NCI-H82 (cell line): Measurements from ENCODE around the gene CLDN25.
"Not testable (repeated sequence)": the region's sequence is repeated elsewhere in the genome, so short reads cannot be mapped to it uniquely, and the experiment has no call there.

Source experiments
- DNase-seq: peaks from one replicate; lab custom pipeline; 2025; lab: John Stamatoyannopoulos, UW

The CLDN25 gene

GRCh38 chr11:113779496-113779895 lies at the start of gene CLDN25:
Gene CLDN25, plus strand, starts transcription at chr11:113779796. Its CDS starts 0 bp downstream, at chr11:113779796.
- DNase-seq = no peak

GRCh38 chr11:113730887-113731726 lies 48.5 kb upstream of the CLDN25 start:
- DNase-seq = peak; percentile 81

- no peak for DNase-seq
These were observed 47.5 kb upstream of the CLDN25 start for GRCh38 chr11:113732092-113732491.

- no peak for DNase-seq
These were observed 43.3 kb upstream of the CLDN25 start for GRCh38 chr11:113736323-113736722.

GRCh38 chr11:113752932-113753331 lies 26.7 kb upstream of the CLDN25 start:
- no peak for DNase-seq

GRCh38 chr11:113760241-113760640 lies 19.4 kb upstream of the CLDN25 start:
- DNase-seq = no peak

- DNase-seq = not testable (repeated sequence)
These were observed 16.6 kb upstream of the CLDN25 start for GRCh38 chr11:113763040-113763439.

GRCh38 chr11:113764527-113765219 lies 14.9 kb upstream of the CLDN25 start:
- no peak for DNase-seq

- no peak for DNase-seq
These were observed 7.6 kb upstream of the CLDN25 start for GRCh38 chr11:113771964-113772363.

- peak; percentile 48 for DNase-seq
These were observed 6.5 kb upstream of the CLDN25 start for GRCh38 chr11:113773092-113773415.

GRCh38 chr11:113773416-113774173 lies 6.0 kb upstream of the CLDN25 start, which contains the start of gene ZW10:
Gene ZW10, minus strand, starts transcription at chr11:113773692. Its CDS starts 26 bp downstream, at chr11:113773666.
- peak; percentile 95 for DNase-seq

- DNase-seq = no peak
These were observed 5.5 kb upstream of the CLDN25 start for GRCh38 chr11:113774174-113774503.

- DNase-seq = no peak
These were observed 1.3 kb upstream of the CLDN25 start for GRCh38 chr11:113778111-113778910.

- DNase-seq = no peak
These were observed 2.1 kb downstream of the CLDN25 start for GRCh38 chr11:113781682-113782081.

GRCh38 chr11:113782134-113782533 lies 2.5 kb downstream of the CLDN25 start:
- no peak for DNase-seq

GRCh38 chr11:113789016-113789415 lies 9.4 kb downstream of the CLDN25 start:
- not testable (repeated sequence) for DNase-seq

GRCh38 chr11:113789675-113790320 lies 10.2 kb downstream of the CLDN25 start:
- no peak for DNase-seq

GRCh38 chr11:113796663-113797259 lies 17.2 kb downstream of the CLDN25 start:
- peak; percentile 82 for DNase-seq

- no peak for DNase-seq
These were observed 23.0 kb downstream of the CLDN25 start for GRCh38 chr11:113802621-113803020.

GRCh38 chr11:113805640-113806039 lies 26.0 kb downstream of the CLDN25 start:
- DNase-seq = no peak

GRCh38 chr11:113806406-113806805 lies 26.8 kb downstream of the CLDN25 start:
- DNase-seq = peak; percentile 66
